GM12878 (cell line): ENCODE results near the gene KRT73. TPM values are rescaled to one million over a fixed set of nuclear protein-coding genes. Genes with fewer than 3 reads are reported as not detected.

Experiments
- ATAC-seq: fragments of 200-7000 bp; cut with Tn5 transposase; 3 replicates; pipeline ENCODE4 v1.9.1; 2020; ENCODE audit warnings: mild to moderate bottlenecking, moderate library complexity
- BruUV-seq: library from RNA; stranded (reverse); fragments of 400-500 nt; replicated peaks from 2 replicates; lab custom pipeline; 2021; lab: Mats Ljungman, UMichigan
- CTCF ChIA-PET: fragments of 300-600 bp; sonication (Branson Sonifier 250); formaldehyde crosslinking; extraction: SDS; loops from one replicate; lab custom pipeline; 2021; ENCODE audit warnings: inconsistent platforms; lab: Yijun Ruan, JAX
- POLR2A ChIA-PET: fragments of 350-600 bp; formaldehyde crosslinking; extraction: SDS; loops from one replicate; lab custom pipeline; 2021; ENCODE audit warnings: inconsistent platforms; lab: Charles Lee
- RAD21 ChIA-PET: fragments of 300-600 bp; sonication (Branson Sonifier 250); formaldehyde crosslinking; loops from one replicate; lab custom pipeline; 2023; ENCODE audit warnings: antibody characterized with exemption; ENCODE audit not compliant: unreplicated experiment; lab: Charles Lee
- SMC1A ChIA-PET: fragments of 300-600 bp; sonication (Branson Sonifier 250); formaldehyde crosslinking; loops from one replicate; lab custom pipeline; 2023; ENCODE audit not compliant: unreplicated experiment, uncharacterized antibody; lab: Charles Lee
- DNase-seq: peaks from one replicate; pipeline ENCODE4 v3.0.0-alpha.2; 2011; ENCODE audit warnings: low read depth, low spot score
- FAIRE-seq: peaks from 3 replicates; lab custom pipeline; 2011; peaks lifted over from hg19 to GRCh38; lab: Jason Lieb, UNC
- H2AFZ ChIP-seq: 2 replicates; pipeline ENCODE4 v1.6.0; 2011; ENCODE audit warnings: low read depth, low read length, control low read depth; ENCODE audit not compliant: control insufficient read depth
- H3K27ac ChIP-seq: 2 replicates; pipeline ENCODE4 v1.5.1; 2011; ENCODE audit warnings: control low read depth; ENCODE audit not compliant: control insufficient read depth, insufficient read depth
- H3K27me3 ChIP-seq, 2 experiments: replicated peaks in 1 of 2; 2 replicates each; pipeline versions ENCODE4 v1.6.0 to v1.6.1; 2011; ENCODE audit warnings: low read length in 1 of 2; ENCODE audit not compliant: control insufficient read depth in 2 of 2, insufficient read depth in 2 of 2
- H3K36me3 ChIP-seq, 2 experiments: 2 replicates each; pipeline ENCODE4 v1.5.1; 2011; ENCODE audit warnings: low read length in 1 of 2; ENCODE audit not compliant: control insufficient read depth in 2 of 2, insufficient read depth in 2 of 2
- H3K4me1 ChIP-seq: 2 replicates; pipeline ENCODE4 v1.6.1; 2011; ENCODE audit warnings: mild to moderate bottlenecking, low read length, moderate library complexity, mixed read lengths; ENCODE audit not compliant: control insufficient read depth, insufficient read depth
- H3K4me2 ChIP-seq: 2 replicates; pipeline ENCODE4 v1.6.0; 2011; ENCODE audit warnings: control low read depth; ENCODE audit not compliant: control insufficient read depth, insufficient read depth
- H3K4me3 ChIP-seq: fragments of 200-600 bp; sonication (generic); 2 replicates; pipeline ENCODE4 v1.5.1; 2016
- H3K79me2 ChIP-seq: 2 replicates; pipeline ENCODE4 v1.6.0; 2011; ENCODE audit warnings: low read length; ENCODE audit not compliant: control insufficient read depth, insufficient read depth
- H3K9ac ChIP-seq: 2 replicates; pipeline ENCODE4 v1.8.0; 2011; ENCODE audit warnings: low read length, control low read depth, mixed read lengths; ENCODE audit not compliant: control insufficient read depth, insufficient read depth
- H3K9me3 ChIP-seq: replicated peaks from 3 replicates; pipeline ENCODE4 v1.5.1; 2011; ENCODE audit warnings: mild to moderate bottlenecking, low read length; ENCODE audit not compliant: control insufficient read depth, insufficient read depth
- H4K20me1 ChIP-seq: 2 replicates; pipeline ENCODE4 v1.6.0; 2011; ENCODE audit not compliant: control insufficient read depth, insufficient read depth
- FOS ChIP-seq: IDR thresholded peaks from 3 replicates; pipeline ENCODE4 v1.6.1; 2011; ENCODE audit warnings: borderline replicate concordance; ENCODE audit not compliant: insufficient read length; ENCODE audit errors: extremely low read depth
- GABPA ChIP-seq: IDR thresholded peaks from 2 replicates; pipeline ENCODE4 v1.6.1; 2014; ENCODE audit warnings: antibody characterized with exemption, low read depth, mild to moderate bottlenecking, inconsistent platforms
- IKZF2 ChIP-seq, 2 experiments: fragments of 450-650 bp; IDR thresholded peaks; 2 replicates each; pipeline ENCODE4 v1.6.1; 2017; ENCODE audit warnings: mild to moderate bottlenecking in 2 of 2, moderate library complexity in 2 of 2
- IRF3 ChIP-seq: fragments of 450-650 bp; IDR thresholded peaks from 2 replicates; pipeline ENCODE4 v1.6.1; 2014; ENCODE audit warnings: mild to moderate bottlenecking
- NFXL1 ChIP-seq: fragments of 450-650 bp; IDR thresholded peaks from 2 replicates; pipeline ENCODE4 v1.6.1; 2017; ENCODE audit warnings: antibody characterized with exemption, mild to moderate bottlenecking, borderline replicate concordance
- NR2F1 ChIP-seq: fragments of 450-650 bp; conservative IDR thresholded peaks from 2 replicates; pipeline ENCODE4 v1.6.1; 2017; ENCODE audit warnings: mild to moderate bottlenecking
- RUNX3 ChIP-seq: IDR thresholded peaks from 2 replicates; pipeline ENCODE4 v1.6.1; 2012; ENCODE audit warnings: low read length, inconsistent platforms
- SMAD1 ChIP-seq: fragments of 450-650 bp; IDR thresholded peaks from 2 replicates; pipeline ENCODE4 v1.6.1; 2018; ENCODE audit warnings: mild to moderate bottlenecking, low read depth; ENCODE audit not compliant: partially characterized antibody
- YBX1 ChIP-seq: fragments of 450-650 bp; IDR thresholded peaks from 2 replicates; pipeline ENCODE4 v1.6.1; 2016; ENCODE audit warnings: antibody characterized with exemption
- ZBTB40 ChIP-seq: fragments of 450-650 bp; IDR thresholded peaks from 2 replicates; pipeline ENCODE4 v1.6.1; 2016; ENCODE audit warnings: mild to moderate bottlenecking, moderate library complexity, borderline replicate concordance
- WGBS: methylation state at CpG from one replicate; pipeline ENCODE4 v1.1.6; 2016; ENCODE audit warnings: low lambda C conversion rate; ENCODE audit not compliant: insufficient replicate concordance, insufficient coverage; ENCODE audit errors: missing lambda C conversion rate; 5-methylcytosine and 5-hydroxymethylcytosine counted together
- in situ Hi-C: fragments of 300-500 bp; cut with MboI; formaldehyde crosslinking; loops from 9 replicates; pipeline ENCODE4 v1.14.3; 2018; ENCODE audit warnings: mixed read lengths
- intact Hi-C: fragments of 100-400 bp; cut with micrococcal nuclease; formaldehyde crosslinking; loops from one replicate; pipeline ENCODE4 v1.14.2; 2022; ENCODE audit not compliant: unreplicated experiment
- polyA plus RNA-seq, 11 experiments: library from polyadenylated mRNA; depleted of rRNA in 4 of 11; unstranded in 6 of 11; stranded (reverse) in 5 of 11; fragments of >200 nt; fragmentation: Nextera tagmentation in 4 of 11; fragmentation: Illumina TruSeq in 1 of 11; extraction: Ambion mirVana in 4 of 11; extraction: Trizol in 1 of 11; gene quantifications; 1 replicate in 1 of 11; 2 replicates in 10 of 11; pipeline versions ENCODE4 v1.2.1 to v1.2.3, GENCODE V29; 2011 to 2016; ENCODE audit warnings: inconsistent platforms in 2 of 11, missing spikeins in 2 of 11, low read depth in 1 of 11
- total RNA-seq, 4 experiments: library from RNA; depleted of rRNA in 3 of 4; stranded (reverse); fragments of >200 nt in 3 of 4; fragmentation: Illumina TruSeq in 1 of 4; extraction: Trizol in 1 of 4; gene quantifications; 2 replicates each; pipeline versions ENCODE4 v1.2.1 to v1.2.3, GENCODE V29; 2013 to 2021

The KRT73 gene
- total and polyA plus RNA-seq, 10 of the 15 experiments (the other 5 are each of a cell fraction or from before 2014, with no cell fraction given), result not detected

- no peak overlapping the region for H2AFZ ChIP-seq
- no peaks in the 10 kb centered on the region for H3K79me2 ChIP-seq
- ATAC-seq (no peak), DNase-seq (no peak)
- ChIA-PET SMC1A (no interaction called here), POLR2A (no interaction called here), RAD21 (no interaction called here), CTCF (no interaction called here)
- no peaks in the 10 kb centered on the region for H3K4me1 ChIP-seq
- peaks cover 3 to 6% of the 10 kb centered on the region in 2 experiments; a peak in 2 of 4 replicates for H3K27me3 ChIP-seq
- no peak overlapping the region for H3K4me3 ChIP-seq
- no peak overlapping the region for H3K27ac ChIP-seq
- BruUV-seq, result no TSS peak
- no peaks in the 10 kb centered on the region for H3K9me3 ChIP-seq
- TF ChIP-seq NR2F1, result no peak
- TF ChIP-seq GABPA, result no peak
- no peak for TF ChIP-seq NFXL1
- TF ChIP-seq IKZF2 (IDR thresholded peaks at IDR 0.05), result no peak
- TF ChIP-seq RUNX3, result no peak
- TF ChIP-seq SMAD1, result no peak
- TF ChIP-seq IRF3, result no peak
- no peak for TF ChIP-seq ZBTB40
- no peak for TF ChIP-seq FOS
- TF ChIP-seq YBX1, result no peak
- TF ChIP-seq, all 136 proteins: peak for 0
- Histone ChIP-seq H3K9ac (no peak overlapping the region), H4K20me1 (no peaks in the 10 kb centered on the region), H3K36me3 (no peaks in the 10 kb centered on the region), H3K4me2 (no peak overlapping the region)
- intact Hi-C loops, result no loop called here
- no peak for FAIRE-seq
- 2% methylated on average over 6 of the region's 6 CpGs for WGBS
- in situ Hi-C loops, result no loop called here
These were observed 36.9 kb upstream of the KRT73 start for GRCh38 chr12:52655251-52655650.
